Stimulated activated naive CD8-positive, alpha-beta T cell treated with anti-CD3 and anti-CD28 coated beads, Interleukin-15, amount 100 ng/mL, for 72 hours (primary cell): ENCODE measurements around the gene LCNL1.
A peak's percentile ranks its signal among the peaks of the same experiment; 100 is the strongest.

Experiments used
- ATAC-seq: fragments of 150-1000 bp; cut with Tn5 transposase; 2 replicates; pipeline ENCODE4 v1.10.0; 2021; ENCODE audit warnings: mild to moderate bottlenecking, moderate library complexity
- DNase-seq, 2 donors: peaks; one replicate each; pipeline ENCODE4 v3.0.0; 2021 to 2022
- H3K27ac Mint-ChIP-seq, 2 donors: one replicate each; pipeline ENCODE4 v1.8.0; 2022; ENCODE audit warnings: mild to moderate bottlenecking in 2 of 2, mixed read lengths in 2 of 2, moderate library complexity in 2 of 2
- H3K27me3 Mint-ChIP-seq: one replicate; pipeline ENCODE4 v1.8.0; 2022; ENCODE audit warnings: mixed read lengths
- H3K4me1 Mint-ChIP-seq: one replicate; pipeline ENCODE4 v1.8.0; 2022; ENCODE audit warnings: mild to moderate bottlenecking, mixed read lengths
- H3K4me3 Mint-ChIP-seq, 2 donors: one replicate each; pipeline ENCODE4 v1.8.0; 2022; ENCODE audit warnings: mild to moderate bottlenecking in 2 of 2, mixed read lengths in 2 of 2, moderate library complexity in 1 of 2
- H3K9me3 Mint-ChIP-seq, 2 donors: one replicate each; pipeline ENCODE4 v1.8.0; 2022; ENCODE audit warnings: mixed read lengths in 2 of 2

LCNL1 gene

DNA sequence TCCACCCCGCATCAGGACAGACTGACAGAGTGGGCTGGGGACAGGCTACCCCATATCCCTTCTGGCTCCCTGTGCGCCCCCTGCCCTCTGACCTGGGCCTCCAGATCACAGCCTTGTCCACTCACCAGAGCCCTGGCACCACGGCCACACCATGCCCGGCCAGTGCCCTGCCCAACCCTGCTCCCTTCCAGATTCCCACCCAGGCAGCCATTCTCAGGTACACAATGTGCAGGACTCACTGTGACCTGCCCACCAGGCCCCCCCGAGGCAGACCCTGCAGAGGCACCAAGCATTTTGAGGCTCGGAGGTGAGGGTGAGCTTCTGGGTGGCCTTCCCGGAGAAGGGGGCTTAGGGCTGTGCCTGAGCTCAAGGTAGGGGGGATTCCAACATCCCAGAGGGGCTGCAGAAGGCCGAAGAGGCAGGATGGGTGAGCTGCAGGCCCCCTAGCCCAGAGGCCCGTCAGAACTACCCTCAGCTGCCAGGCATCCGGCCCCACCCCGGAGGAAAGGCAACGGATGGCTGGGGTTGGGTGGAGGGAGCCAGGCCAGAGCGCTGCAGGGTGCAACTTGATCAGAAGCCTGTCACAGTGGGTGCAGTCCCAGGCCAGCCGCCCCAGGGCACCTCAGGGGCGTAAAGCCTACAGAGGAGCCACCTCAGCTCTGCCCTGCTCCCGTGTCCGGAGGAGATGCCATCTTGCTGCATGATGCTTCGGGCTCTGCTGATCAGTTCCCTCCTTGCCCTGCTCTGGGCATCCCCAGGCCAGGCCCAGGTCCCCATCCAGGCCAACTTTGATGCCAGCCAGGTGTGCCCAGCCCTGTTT, at the start of gene LCNL1:
TSS of gene LCNL1 (plus strand) at position 762 of the 820 bp plus-strand sequence. CDS start 594 bp downstream, outside the sequence.
- Mint-ChIP-seq H3K27ac (no peak within 1 kb of the TSS), H3K9me3 (no peaks in the 10 kb centered on the region), H3K27me3 (peaks cover 30% of the 10 kb centered on the region), H3K4me1 (peaks cover 3% of the 10 kb centered on the region), H3K4me3 (no peak within 1 kb of the TSS)
- ATAC-seq (no peak), DNase-seq (no peak)

DNA sequence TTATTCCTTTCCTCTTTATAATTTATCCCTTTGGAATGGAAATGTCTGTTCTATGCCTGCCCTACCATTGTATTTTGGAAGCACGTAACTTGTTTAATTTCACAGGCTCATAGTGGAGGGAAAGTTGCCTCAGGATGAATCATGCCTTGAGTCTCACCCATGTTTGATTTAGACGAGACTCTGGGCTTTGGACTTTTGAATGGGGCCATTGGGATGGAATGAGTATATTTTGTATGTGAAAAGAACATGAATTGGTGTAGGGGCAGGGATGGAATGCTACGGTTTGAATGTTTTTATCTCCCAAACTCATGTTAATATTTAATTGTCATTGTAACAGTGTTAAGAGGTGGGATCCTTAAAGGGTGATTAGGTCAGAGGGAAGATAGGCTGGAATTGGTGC, 48.5 kb upstream of the LCNL1 start:
- Mint-ChIP-seq H3K4me1 (peaks cover 16% of the 10 kb centered on the region), H3K27me3 (no peaks in the 10 kb centered on the region), H3K27ac (no peak overlapping the region), H3K4me3 (no peak overlapping the region), H3K9me3 (peaks cover 0 to 7% of the 10 kb centered on the region in 2 donors)
- DNase-seq, result no peak
- no peak for ATAC-seq

DNA sequence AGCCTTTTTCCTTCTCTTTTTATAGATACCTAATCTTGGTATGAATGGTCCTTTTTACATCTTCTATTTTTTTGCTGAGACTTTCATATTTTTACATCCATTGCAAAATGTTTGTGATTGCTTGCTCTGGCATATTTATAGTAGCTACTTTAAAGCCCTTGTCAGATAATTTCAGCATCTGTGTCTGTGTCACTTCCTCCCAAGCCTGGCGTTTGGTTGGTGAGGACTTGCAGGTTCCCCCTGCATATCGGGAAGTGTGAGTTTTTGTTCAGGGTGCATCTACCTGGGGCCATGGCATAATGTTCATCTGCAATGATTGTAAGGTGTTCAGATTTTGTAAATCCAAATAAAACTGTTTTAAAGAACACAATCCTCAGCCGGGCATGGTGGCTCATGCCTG, 47.1 kb upstream of the LCNL1 start:
- Mint-ChIP-seq H3K27me3 (no peaks in the 10 kb centered on the region), H3K4me1 (peaks cover 22% of the 10 kb centered on the region), H3K9me3 (peaks cover 0 to 7% of the 10 kb centered on the region in 2 donors), H3K27ac (peak overlapping the region in 1 of 2 donors; percentile 55), H3K4me3 (no peak overlapping the region)
- DNase-seq, result no peak
- ATAC-seq, result no peak

DNA sequence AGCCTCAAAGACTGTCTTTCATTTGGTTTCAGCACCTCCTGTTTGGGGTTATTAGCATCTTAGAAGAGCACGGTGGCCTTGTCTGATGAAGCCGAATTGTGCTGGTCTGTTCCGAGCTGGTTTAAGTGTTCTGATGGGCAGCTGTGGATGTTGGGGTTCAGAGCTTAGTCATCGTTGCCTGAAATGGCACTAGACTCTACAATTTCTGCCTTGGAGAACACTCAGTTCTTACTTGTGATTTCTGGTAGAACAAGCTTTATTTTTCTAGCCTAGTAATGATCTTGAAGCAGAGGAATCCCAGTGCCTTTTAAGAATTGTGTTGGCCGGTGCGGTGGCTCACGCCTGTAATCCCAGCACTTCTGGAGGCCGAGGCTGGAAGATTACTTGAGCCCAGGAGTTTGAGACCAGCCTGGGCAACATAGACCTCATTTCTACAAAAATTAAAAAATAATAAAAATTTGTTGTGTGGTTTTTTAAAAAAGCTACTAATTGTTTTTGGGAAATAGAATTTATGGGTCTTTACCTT, 46.1 kb upstream of the LCNL1 start:
- ATAC-seq (no peak), DNase-seq (no peak)
- H3K27me3 Mint-ChIP-seq, result no peaks in the 10 kb centered on the region
- no peak overlapping the region for H3K4me3 Mint-ChIP-seq
- H3K9me3 Mint-ChIP-seq, result peaks cover 0 to 7% of the 10 kb centered on the region in 2 donors
- peaks cover 19% of the 10 kb centered on the region for H3K4me1 Mint-ChIP-seq
- H3K27ac Mint-ChIP-seq, result no peak overlapping the region

DNA sequence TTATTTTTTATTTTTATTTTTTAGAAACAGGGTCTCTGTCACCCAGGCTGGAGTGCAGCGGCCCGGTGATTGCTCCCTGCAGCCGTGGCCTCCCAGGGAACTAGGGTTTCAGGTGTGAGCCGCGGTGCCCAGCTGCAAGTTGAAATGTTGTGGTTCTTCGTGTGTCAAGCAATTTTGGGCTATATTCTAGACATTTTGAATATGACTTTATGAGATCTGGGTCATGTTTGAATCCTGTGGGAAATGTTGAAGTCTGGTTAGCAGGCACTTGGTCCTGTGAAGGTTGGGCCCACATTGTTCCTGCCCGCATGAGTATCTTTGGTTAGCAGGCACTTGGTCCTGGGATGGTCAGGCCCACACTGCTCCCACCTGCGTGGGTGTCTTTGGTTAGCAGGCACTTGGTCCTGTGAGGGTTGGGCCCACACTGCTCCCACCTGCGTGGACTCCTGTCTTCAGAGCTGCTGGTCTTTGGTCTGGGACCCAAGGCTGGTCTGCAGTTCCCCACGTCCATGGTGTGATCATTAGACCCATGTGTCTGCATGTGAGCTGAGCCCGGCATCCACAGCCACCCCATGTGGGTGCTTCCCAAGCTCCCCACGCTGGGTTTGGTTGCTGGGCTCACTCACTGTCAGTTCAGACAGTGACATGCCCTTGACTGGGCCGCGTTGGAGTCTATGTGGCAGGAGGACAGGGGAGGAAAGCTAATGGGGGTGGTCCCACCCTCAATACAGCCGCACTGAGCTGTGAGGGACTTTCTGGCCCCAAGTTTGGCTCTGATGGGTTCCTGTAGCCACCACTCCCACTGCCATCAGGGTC, 45.4 kb upstream of the LCNL1 start:
- H3K9me3 Mint-ChIP-seq, result peaks cover 0 to 7% of the 10 kb centered on the region in 2 donors
- no peak overlapping the region for H3K27ac Mint-ChIP-seq
- no peak overlapping the region for H3K4me3 Mint-ChIP-seq
- H3K4me1 Mint-ChIP-seq, result peaks cover 13% of the 10 kb centered on the region
- ATAC-seq (no peak), DNase-seq (no peak)
- H3K27me3 Mint-ChIP-seq, result no peaks in the 10 kb centered on the region

DNA sequence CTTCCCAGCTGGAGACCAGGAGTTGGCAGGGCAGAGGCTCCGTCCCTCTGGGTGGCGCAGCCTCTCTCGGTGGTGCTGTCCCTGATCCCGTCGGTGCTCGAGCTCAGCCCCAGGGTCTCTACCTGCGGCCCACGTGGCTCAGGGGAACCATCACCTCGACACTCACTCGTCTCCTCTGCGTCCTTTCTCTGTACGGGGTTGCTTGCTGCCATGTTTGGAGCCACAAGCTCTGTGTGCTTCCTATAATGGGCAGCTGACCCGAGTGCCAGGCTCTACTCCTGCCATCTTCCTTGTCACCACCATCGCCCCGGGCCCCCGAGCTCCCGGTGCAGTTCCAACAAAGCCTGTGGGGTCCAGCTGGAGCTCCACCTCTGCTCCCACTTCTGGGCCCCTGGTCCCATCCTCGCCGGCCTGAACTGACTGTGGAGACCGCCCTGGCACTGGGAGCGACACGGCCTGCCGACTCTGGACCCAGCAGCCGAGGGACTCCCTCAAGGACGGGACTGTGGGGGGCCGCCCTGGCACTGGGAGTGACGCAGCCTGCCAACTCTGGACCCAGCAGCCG, 43.3 kb upstream of the LCNL1 start:
- Mint-ChIP-seq H3K27me3 (no peaks in the 10 kb centered on the region), H3K27ac (peak overlapping the region in 1 of 2 donors; percentile 95), H3K9me3 (no peaks in the 10 kb centered on the region), H3K4me1 (peaks cover 16% of the 10 kb centered on the region), H3K4me3 (no peak overlapping the region)
- DNase-seq (no peak), ATAC-seq (no peak)

DNA sequence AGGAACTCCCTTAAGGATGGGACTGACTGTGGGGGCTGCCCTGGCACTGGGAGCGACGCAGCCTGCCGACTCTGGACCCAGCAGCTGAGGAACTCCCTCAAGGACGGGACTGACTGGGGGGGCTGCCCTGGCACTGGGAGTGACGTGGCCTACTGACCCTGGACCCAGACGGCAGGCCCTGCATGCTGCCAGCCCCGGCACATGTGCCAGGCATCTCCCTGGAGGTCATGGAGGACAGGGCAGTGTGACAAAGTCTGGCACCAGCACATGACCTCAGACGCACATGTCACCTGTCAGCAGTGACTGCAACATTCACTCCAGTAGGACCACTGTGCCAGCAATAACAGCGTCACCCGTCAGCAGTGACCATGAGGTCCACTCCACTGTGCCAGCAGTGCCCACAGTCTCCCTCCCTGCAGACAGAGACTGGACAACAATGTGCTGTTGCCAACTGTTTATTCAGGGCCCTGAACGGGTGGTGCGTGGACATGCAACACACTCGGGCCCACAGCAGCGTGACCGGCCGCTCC, 42.7 kb upstream of the LCNL1 start:
- DNase-seq (no peak), ATAC-seq (no peak)
- peak overlapping the region in 1 of 2 donors; percentile 95 for H3K27ac Mint-ChIP-seq
- H3K4me3 Mint-ChIP-seq, result no peak overlapping the region
- H3K9me3 Mint-ChIP-seq, result no peaks in the 10 kb centered on the region
- H3K4me1 Mint-ChIP-seq, result peaks cover 21% of the 10 kb centered on the region
- H3K27me3 Mint-ChIP-seq, result no peaks in the 10 kb centered on the region

DNA sequence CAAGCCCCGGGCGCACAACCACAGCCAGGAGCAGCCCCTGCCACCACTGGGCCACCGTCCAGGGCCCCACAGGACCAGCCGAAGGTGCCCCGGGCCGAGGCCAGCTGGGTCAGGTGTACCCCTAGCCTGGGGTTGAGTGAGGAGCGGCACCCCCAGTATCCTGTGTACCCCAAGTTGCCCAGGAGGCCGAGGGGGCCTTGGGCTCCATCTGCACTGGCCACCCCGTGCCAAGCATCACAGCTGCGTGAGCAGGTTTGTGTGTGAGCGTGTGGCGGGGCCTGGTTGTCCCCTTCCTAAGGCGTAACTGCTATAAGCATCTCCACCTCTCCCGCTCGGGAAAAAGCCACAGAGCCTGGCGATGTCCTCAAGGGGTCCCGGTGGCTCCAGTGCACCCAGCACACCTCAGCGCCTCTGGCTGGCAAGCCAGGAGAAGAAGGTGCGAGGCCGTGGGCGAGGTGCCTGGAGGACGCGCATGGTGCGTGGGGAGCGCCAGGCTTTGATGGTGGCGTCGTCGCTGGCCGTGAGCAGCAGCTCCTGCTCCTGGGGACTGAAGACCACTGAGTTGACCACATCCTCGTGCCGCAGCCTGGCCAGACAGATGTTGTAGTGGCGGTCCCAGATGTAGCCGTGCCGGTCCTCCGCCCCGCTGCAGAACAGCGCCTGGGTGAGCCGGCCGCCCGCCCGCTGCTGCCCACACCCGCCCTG, 42.1 kb upstream of the LCNL1 start:
- Mint-ChIP-seq H3K4me3 (no peak overlapping the region), H3K27ac (no peak overlapping the region), H3K4me1 (peaks cover 25% of the 10 kb centered on the region), H3K9me3 (no peaks in the 10 kb centered on the region), H3K27me3 (no peaks in the 10 kb centered on the region)
- no peak for ATAC-seq
- peak in 1 of 2 donors; percentile 11 for DNase-seq

DNA sequence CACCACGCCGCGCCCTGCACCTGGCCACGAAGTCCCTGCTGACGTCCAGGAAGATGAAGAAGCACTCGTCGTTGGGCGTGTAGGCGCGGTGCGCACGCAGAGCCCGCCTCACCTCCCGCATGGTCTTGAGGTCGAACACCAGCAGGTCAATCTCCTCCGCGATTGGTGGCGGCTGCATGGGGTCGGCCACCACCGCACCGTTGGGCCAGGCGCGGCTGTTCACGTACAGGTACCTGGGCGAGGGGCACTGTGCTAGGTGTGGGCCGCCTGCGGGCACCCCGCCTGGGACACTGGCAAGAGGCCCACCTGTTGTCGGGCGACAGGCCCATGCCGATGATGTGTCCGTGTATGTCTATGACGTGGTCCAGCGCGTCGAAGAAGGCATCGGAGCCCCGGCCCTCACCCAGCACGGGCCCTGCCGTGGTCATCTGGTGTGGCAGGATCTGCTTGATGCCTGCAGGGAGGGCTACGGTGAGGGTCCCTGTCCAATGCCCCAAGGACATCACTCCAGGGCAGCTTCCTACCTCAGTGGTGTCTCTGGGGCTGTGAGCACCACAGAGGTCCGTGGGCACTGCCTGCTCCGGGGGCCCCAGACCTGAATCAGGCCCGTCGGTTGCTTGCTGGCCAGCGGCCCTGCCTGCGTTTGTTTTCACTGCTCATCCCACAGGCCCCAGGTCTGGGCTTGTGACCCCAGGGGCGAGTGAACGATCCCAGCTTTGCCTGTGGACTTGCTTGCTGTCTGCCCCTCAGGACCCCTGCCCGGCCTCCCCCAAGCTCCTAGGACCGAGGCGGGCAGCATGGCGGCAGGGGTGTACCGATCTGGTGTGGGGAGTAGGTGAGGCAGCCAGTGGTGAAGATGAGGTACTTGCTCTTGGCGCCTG, 41.3 kb upstream of the LCNL1 start:
- Mint-ChIP-seq H3K4me3 (peak overlapping the region in 1 of 2 donors; percentile 54), H3K9me3 (no peaks in the 10 kb centered on the region), H3K27ac (peak overlapping the region in 1 of 2 donors; percentile 42), H3K4me1 (peaks cover 25% of the 10 kb centered on the region), H3K27me3 (no peaks in the 10 kb centered on the region)
- DNase-seq (no peak), ATAC-seq (no peak)

DNA sequence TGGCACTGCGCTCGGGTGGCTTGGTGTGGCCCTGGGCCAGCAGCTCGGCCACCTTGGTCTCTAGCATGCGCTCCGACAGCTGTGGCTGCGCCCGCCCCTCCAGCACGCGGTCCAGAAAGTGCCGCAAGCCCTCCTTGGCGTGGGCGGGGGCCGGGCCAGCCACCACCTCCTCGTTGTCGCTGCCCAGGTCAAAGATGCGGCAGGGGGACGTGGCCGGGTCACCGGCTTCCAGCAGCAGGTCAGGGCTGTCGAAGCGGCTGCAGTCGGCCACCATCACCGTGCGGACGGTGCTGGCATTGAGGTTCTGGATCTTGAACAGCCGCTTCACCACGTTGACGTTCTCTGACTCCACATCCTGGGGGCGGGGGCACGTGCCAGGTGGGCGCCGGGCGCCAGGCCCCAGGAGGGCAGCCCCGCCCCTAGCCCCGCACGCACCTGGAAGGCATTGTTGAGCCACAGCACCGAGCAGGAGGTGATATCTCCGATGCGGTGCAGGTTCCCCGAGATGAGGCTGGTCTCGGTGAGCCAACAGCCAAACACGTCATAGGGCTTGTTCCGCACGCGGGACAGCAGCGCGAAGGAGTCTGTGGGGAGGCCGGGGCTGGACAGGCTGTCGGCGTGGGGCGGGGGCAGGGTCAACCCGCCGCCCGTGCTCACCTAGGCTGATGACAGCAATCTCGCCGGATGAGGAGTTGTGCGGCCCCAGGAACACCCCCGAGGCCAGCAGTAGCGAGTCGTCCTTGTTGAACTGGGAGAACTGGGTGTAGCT, 40.5 kb upstream of the LCNL1 start:
- no peak for DNase-seq
- H3K9me3 Mint-ChIP-seq, result no peaks in the 10 kb centered on the region
- no peaks in the 10 kb centered on the region for H3K27me3 Mint-ChIP-seq
- H3K4me3 Mint-ChIP-seq, result peak overlapping the region; percentile 15 to 83
- peak overlapping the region in 1 of 2 donors; percentile 80 for H3K27ac Mint-ChIP-seq
- H3K4me1 Mint-ChIP-seq, result peaks cover 30% of the 10 kb centered on the region
- no peak for ATAC-seq

DNA sequence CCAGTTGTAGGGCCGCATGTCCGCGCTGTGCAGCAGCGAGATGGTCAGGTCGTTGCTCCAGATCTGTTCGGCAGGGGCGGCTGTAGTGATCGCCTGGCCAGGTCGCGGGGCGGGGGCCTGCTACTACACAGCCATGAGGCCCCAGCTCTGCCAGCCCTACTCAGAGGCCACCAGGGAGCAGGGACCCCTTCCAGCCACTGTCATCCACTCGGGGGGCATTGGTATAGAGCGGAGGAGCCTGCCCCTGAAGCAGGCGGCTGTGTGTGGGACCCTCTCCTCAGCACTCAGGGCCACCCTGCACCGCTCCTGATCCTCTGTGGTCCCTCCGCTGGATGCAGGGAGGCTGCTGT, 39.9 kb upstream of the LCNL1 start:
- Mint-ChIP-seq H3K4me3 (peak overlapping the region; percentile 82 to 83), H3K27ac (peak overlapping the region in 1 of 2 donors; percentile 80), H3K4me1 (peaks cover 35% of the 10 kb centered on the region), H3K9me3 (no peaks in the 10 kb centered on the region), H3K27me3 (no peaks in the 10 kb centered on the region)
- ATAC-seq, result no peak
- no peak for DNase-seq

DNA sequence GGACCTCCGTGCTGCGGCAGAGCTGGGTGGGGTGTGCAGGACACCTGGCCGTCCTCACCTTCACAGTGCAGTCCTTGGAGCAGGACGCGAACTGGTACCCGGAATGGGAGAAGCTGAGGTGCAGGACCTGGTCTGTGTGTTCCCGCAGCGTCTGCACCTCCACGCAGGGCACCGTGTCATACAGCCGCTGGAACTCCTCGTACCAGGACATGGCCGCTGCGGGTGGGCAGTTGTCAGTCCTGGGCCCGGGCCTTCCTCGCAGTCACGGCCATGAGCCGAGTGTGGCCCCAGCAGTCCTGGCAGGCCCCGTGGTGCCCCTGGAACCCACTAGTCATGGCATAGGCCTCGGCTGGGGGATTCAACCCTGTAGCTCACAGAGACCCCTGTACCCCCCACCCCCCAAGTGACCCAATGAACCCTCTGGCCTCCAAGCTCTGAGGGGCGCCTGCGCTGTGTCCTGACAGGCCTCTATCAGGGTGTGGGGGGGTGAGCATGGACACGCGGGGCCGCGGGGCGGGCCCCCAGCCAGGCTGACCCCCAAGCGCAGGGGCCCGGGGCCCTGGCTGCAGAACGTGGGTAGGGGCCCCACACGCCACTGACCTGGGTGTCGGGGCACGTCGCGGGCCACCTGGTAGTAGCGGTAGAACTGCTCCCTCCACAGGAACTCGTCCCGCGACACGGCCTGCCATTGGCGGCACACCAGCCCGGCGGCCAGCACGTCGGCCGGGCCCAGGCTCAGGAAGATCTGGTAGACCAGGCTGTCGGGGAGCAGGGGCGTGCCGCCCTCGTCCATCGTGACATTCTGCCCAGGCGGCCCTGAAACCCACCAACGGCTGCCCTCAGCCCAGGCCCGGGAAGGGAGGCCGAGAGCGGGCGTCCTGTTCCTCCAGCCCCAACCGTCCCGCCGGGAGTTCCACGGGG, 39.2 kb upstream of the LCNL1 start:
- H3K9me3 Mint-ChIP-seq, result no peaks in the 10 kb centered on the region
- H3K27me3 Mint-ChIP-seq, result no peaks in the 10 kb centered on the region
- H3K4me3 Mint-ChIP-seq, result peak overlapping the region; percentile 82 to 83
- ATAC-seq (peak; percentile 52), DNase-seq (peak; percentile 64 to 66)
- peaks cover 40% of the 10 kb centered on the region for H3K4me1 Mint-ChIP-seq
- peak overlapping the region in 1 of 2 donors; percentile 82 for H3K27ac Mint-ChIP-seq

DNA sequence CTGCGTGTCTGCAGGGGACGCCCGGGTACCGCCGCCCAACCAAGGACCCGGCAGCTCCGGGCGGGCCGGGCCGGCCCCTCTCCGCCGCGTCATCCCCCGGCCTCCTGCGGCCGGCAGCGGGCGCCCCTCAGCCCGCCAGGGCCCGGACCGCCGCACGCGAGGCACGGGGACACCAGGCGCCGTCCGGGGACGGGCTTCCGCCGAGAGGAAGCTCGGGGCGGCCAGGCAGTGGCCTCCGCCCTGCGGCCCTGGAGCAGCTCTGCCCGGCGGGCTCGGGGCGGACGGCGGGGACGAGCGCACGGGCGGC, 38.6 kb upstream of the LCNL1 start:
- Mint-ChIP-seq H3K4me3 (peak overlapping the region; percentile 82 to 83), H3K4me1 (peaks cover 40% of the 10 kb centered on the region), H3K27ac (peak overlapping the region in 1 of 2 donors; percentile 82), H3K27me3 (no peaks in the 10 kb centered on the region), H3K9me3 (no peaks in the 10 kb centered on the region)
- ATAC-seq (peak; percentile 66), DNase-seq (peak in 1 of 2 donors; percentile 69)
